SK-N-SH (cell line): Measurements from ENCODE around the gene ATP6V0A1. TPM values are rescaled to one million over a fixed set of nuclear protein-coding genes. Genes with fewer than 3 reads are reported as not detected.

ENCODE experiments used
- CTCF ChIA-PET: fragments of 300-600, 350-600 bp; formaldehyde crosslinking; extraction: SDS; loops from one replicate; lab custom pipeline; 2021; lab: Yijun Ruan, JAX
- POLR2A ChIA-PET: fragments of 350-600 bp; sonication (Branson Sonifier 250); formaldehyde crosslinking; extraction: SDS; loops from one replicate; lab custom pipeline; 2020; ENCODE audit warnings: antibody characterized with exemption, inconsistent platforms; lab: Yijun Ruan, JAX
- DNase-seq: peaks from one replicate; pipeline ENCODE4 v3.0.0; 2012
- H2AFZ ChIP-seq: fragments of 200-600 bp; sonication (generic); 2 replicates; pipeline ENCODE4 v1.8.1; 2016; ENCODE audit warnings: antibody characterized with exemption, mild to moderate bottlenecking, low read depth
- H3F3A ChIP-seq: fragments of 200-600 bp; sonication (generic); replicated peaks from 2 replicates; pipeline ENCODE3; 2016; ENCODE audit warnings: antibody characterized with exemption, mild to moderate bottlenecking; ENCODE audit not compliant: insufficient read depth
- H3K27ac ChIP-seq, 2 experiments: fragments of 200-500 bp in 1 of 2; fragments of 200-600 bp in 1 of 2; sonication (Bioruptor generic) in 1 of 2; sonication (generic), shearing (Covaris generic) in 1 of 2; 2 replicates each; pipeline versions ENCODE4 v1.5.1 to v1.6.1; 2014 to 2016; ENCODE audit warnings: low read depth in 2 of 2, inconsistent platforms in 1 of 2, low read length in 1 of 2, mild to moderate bottlenecking in 1 of 2, mixed read lengths in 1 of 2
- H3K27me3 ChIP-seq: fragments of 200-600 bp; sonication (generic), shearing (Covaris generic); 2 replicates; pipeline ENCODE4 v1.6.1; 2016; ENCODE audit warnings: mixed run types; ENCODE audit not compliant: insufficient read depth
- H3K36me3 ChIP-seq, 2 experiments: fragments of 200-500 bp in 1 of 2; fragments of 200-600 bp in 1 of 2; sonication (Bioruptor generic) in 1 of 2; sonication (generic) in 1 of 2; replicated peaks in 1 of 2; 2 replicates each; pipeline versions ENCODE3 to v1.5.1; 2014 to 2016; ENCODE audit warnings: low read length in 1 of 2, mild to moderate bottlenecking in 1 of 2; ENCODE audit not compliant: insufficient read depth in 2 of 2, control insufficient read depth in 1 of 2
- H3K4me1 ChIP-seq, 2 experiments: fragments of 200-500 bp in 1 of 2; fragments of 200-600 bp in 1 of 2; sonication (Bioruptor generic) in 1 of 2; sonication (generic), shearing (Covaris generic) in 1 of 2; 2 replicates each; pipeline versions ENCODE4 v1.5.1 to v1.6.1; 2014 to 2016; ENCODE audit warnings: low read depth in 1 of 2, low read length in 1 of 2, mixed run types in 1 of 2; ENCODE audit not compliant: insufficient read depth in 2 of 2, control insufficient read depth in 1 of 2
- H3K4me2 ChIP-seq: fragments of 200-600 bp; sonication (generic), shearing (Covaris generic); 2 replicates; pipeline ENCODE4 v1.6.1; 2017; ENCODE audit warnings: mixed run types
- H3K4me3 ChIP-seq, 2 experiments: fragments of 200-500 bp in 1 of 2; fragments of 200-600 bp in 1 of 2; sonication (Bioruptor generic) in 1 of 2; sonication (generic), shearing (Covaris generic) in 1 of 2; 2 replicates each; pipeline versions ENCODE4 v1.5.1 to v1.8.1; 2014 to 2016; ENCODE audit warnings: low read depth in 2 of 2, inconsistent platforms in 1 of 2, low read length in 1 of 2, mild to moderate bottlenecking in 1 of 2, mixed read lengths in 1 of 2, moderate library complexity in 1 of 2
- H3K79me2 ChIP-seq: fragments of 200-600 bp; sonication (generic); 2 replicates; pipeline ENCODE4 v1.8.1; 2017; ENCODE audit warnings: mild to moderate bottlenecking; ENCODE audit not compliant: insufficient read depth
- H3K9ac ChIP-seq: fragments of 200-600 bp; sonication (generic); 2 replicates; pipeline ENCODE4 v1.6.1; 2017; ENCODE audit warnings: mixed run types
- H3K9me2 ChIP-seq: fragments of 200-600 bp; sonication (generic); 2 replicates; pipeline ENCODE4 v1.6.1; 2017; ENCODE audit warnings: mixed run types
- H3K9me3 ChIP-seq: fragments of 200-600 bp; sonication (generic); 2 replicates; pipeline ENCODE4 v1.6.1; 2017; ENCODE audit warnings: mixed run types, mild to moderate bottlenecking, moderate library complexity
- H4K20me1 ChIP-seq: fragments of 200-600 bp; sonication (generic); 2 replicates; pipeline ENCODE4 v1.6.1; 2017; ENCODE audit warnings: mild to moderate bottlenecking, mixed run types; ENCODE audit not compliant: insufficient read depth
- CHD2 ChIP-seq: fragments of 150-350 bp; IDR thresholded peaks from 2 replicates; pipeline ENCODE4 v1.6.1; 2018; ENCODE audit warnings: low read length; ENCODE audit not compliant: partially characterized antibody
- ELF1 ChIP-seq: IDR thresholded peaks from 2 replicates; pipeline ENCODE4 v1.4.0; 2012
- EP300 ChIP-seq, 2 experiments: IDR thresholded peaks; 2 replicates each; pipeline versions ENCODE4 v1.4.0 to v1.6.1; 2012; ENCODE audit warnings: borderline replicate concordance in 1 of 2, low read depth in 1 of 2, low read length in 1 of 2
- FOXJ3 ChIP-seq: sonication (generic); formaldehyde crosslinking; IDR thresholded peaks from 2 replicates; pipeline ENCODE4 v1.5.1; 2020; ENCODE audit warnings: mild to moderate bottlenecking, missing genetic modification reagents
- FOXM1 ChIP-seq: IDR thresholded peaks from 2 replicates; pipeline ENCODE4 v1.4.0; 2012; ENCODE audit warnings: low read depth, mild to moderate bottlenecking
- GATA2 ChIP-seq: sonication (generic); formaldehyde crosslinking; IDR thresholded peaks from 2 replicates; pipeline ENCODE4 v1.5.0; 2020; ENCODE audit warnings: mild to moderate bottlenecking, missing genetic modification reagents
- NFIC ChIP-seq: IDR thresholded peaks from 2 replicates; pipeline ENCODE4 v1.4.0; 2012; ENCODE audit warnings: borderline replicate concordance
- POLR2AphosphoS5 ChIP-seq: IDR thresholded peaks from 2 replicates; pipeline ENCODE4 v1.6.1; 2012; ENCODE audit warnings: low read depth, low read length
- RXRA ChIP-seq: IDR thresholded peaks from 2 replicates; pipeline ENCODE4 v1.4.0; 2012; ENCODE audit warnings: low read depth, mild to moderate bottlenecking, borderline replicate concordance
- SIN3A ChIP-seq: IDR thresholded peaks from 2 replicates; pipeline ENCODE4 v1.6.1; 2012; ENCODE audit warnings: low read depth, mild to moderate bottlenecking, low read length, moderate library complexity, borderline replicate concordance
- YY1 ChIP-seq: IDR thresholded peaks from 2 replicates; pipeline ENCODE4 v1.4.0; 2012; ENCODE audit warnings: low read depth, mild to moderate bottlenecking
- WGBS: methylation state at CpG from one replicate; pipeline ENCODE4 v1.1.6; 2017; ENCODE audit warnings: low lambda C conversion rate; 5-methylcytosine and 5-hydroxymethylcytosine counted together
- polyA plus RNA-seq, 3 experiments: library from polyadenylated mRNA; depleted of rRNA; stranded (reverse); fragments of >200 nt; gene quantifications; 2 replicates each; pipeline ENCODE4 v1.2.3, GENCODE V29; 2012
- TF ChIP-seq, protein P1 (sequence below): IDR thresholded peaks from 2 replicates; pipeline ENCODE4 v1.6.1; 2012; ENCODE audit warnings: mild to moderate bottlenecking, low read depth, low read length, moderate library complexity
- TF ChIP-seq, protein P2 (sequence below): IDR thresholded peaks from 2 replicates; pipeline ENCODE4 v1.4.0; 2012; ENCODE audit warnings: low read depth
- TF ChIP-seq, protein P3 (sequence below): IDR thresholded peaks from 2 replicates; pipeline ENCODE4 v1.4.0; 2012; ENCODE audit warnings: low read depth, borderline replicate concordance
- TF ChIP-seq, protein P4 (sequence below): fragments of 150-350 bp; IDR thresholded peaks from 2 replicates; pipeline ENCODE4 v1.6.1; 2016; ENCODE audit warnings: mild to moderate bottlenecking, low read depth, low read length

The ATP6V0A1 gene
- polyA plus RNA-seq, 1 of the 3 experiments (the other 2 are of a cell fraction), result 31.7 TPM

DNA sequence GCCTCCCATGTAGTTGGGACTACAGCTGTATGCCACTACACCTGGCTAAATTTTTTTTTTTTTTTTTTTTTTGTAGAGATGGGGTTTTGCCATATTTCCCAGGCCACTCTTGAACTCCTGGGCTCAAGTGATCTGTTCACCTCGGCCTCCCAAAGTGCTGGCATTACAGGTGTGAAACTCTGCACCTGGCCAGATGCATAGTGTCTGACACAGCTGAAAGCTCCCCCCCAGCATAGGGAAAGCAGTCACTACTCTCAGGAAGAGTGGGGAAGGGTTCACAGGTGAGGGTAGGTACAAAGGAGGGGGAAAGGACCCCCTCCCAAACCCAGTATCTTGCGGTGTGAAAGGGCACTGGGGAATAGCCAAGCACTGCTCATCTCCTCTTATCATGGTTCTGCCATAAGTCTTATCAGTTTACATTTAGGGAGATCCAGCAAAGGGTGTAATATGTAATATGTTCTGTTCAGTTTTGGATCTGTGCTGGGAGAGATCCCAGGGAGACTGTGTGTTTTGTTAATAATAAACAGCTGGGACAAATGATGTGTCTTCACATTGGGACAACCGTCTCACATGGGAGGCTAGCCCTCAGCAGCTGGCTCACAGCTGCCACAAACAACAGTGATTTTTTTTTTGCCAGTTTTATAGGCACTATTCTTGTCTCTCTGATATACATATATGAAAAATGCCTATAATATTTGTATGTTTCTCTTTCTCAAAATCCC is 28.8 kb upstream of the ATP6V0A1 start:
- no peak for DNase-seq
- no peaks in the 10 kb centered on the region for H3K36me3 ChIP-seq
- TF ChIP-seq GATA2 (CRISPR knock-in tag) (peak; percentile 38; the same call in 1 of the 2 replicates), ELF1 (no peak)
- no peaks in the 10 kb centered on the region for H3K9me3 ChIP-seq
- POLR2A ChIA-PET, result interaction anchor here (0.6 kb wide), 1 partner anchor 33 kb away, joined by 4 read pairs; no protein-coding TSS in a partner anchor
- peaks cover 25% of the 10 kb centered on the region for H3F3A ChIP-seq
- WGBS, result 69% methylated on average over 3 of the region's 3 CpGs
- no peak overlapping the region for H2AFZ ChIP-seq
- no peaks in the 10 kb centered on the region for H3K27me3 ChIP-seq
- H3K4me1 ChIP-seq, result peaks cover 0 to 4% of the 10 kb centered on the region in 2 experiments; a peak in 1 of 4 replicates
- CTCF ChIA-PET, result interaction anchor here (0.6 to 2.3 kb wide), 3 partner anchors 7 to 108 kb away, joined by 3 to 11 read pairs (median 3); no protein-coding TSS in a partner anchor
- no peak overlapping the region for H3K4me3 ChIP-seq
- no peaks in the 10 kb centered on the region; the same call in 1 of the 2 replicates for H3K79me2 ChIP-seq
- no peaks in the 10 kb centered on the region for H3K9me2 ChIP-seq
- no peak overlapping the region for H3K27ac ChIP-seq
- no peak overlapping the region for H3K9ac ChIP-seq
- H3K4me2 ChIP-seq, result no peak overlapping the region
- H4K20me1 ChIP-seq, result no peaks in the 10 kb centered on the region

DNA sequence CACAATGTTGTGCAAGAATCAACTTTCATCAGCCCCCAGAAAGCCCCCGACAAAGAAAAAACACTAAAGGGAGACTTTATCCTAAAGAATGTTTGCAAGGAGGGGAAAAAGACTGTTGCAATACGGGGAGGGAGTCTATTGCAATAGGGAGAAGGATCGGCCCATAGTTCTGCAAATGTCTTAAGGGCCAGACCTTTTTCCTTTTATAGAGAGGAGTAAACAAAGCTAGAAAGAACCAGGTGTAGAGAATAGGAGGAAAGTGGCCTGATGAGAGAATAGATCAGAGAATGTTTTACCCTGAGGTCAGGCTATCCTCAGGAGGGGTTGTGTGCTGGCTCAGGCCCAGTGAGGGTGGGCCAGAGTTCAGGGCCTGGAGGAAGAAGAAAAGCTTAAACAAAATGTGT is 26.9 kb upstream of the ATP6V0A1 start:
- no peaks in the 10 kb centered on the region for H3K9me2 ChIP-seq
- DNase-seq, result no peak
- ChIA-PET CTCF (interaction anchor here (0.8 to 2.2 kb wide), 5 partner anchors 9 to 109 kb away, joined by 3 to 7 read pairs (median 3); partner anchors contain the start of gene CAVIN1), POLR2A (no interaction called here)
- no peak overlapping the region for H3K9ac ChIP-seq
- H3K27ac ChIP-seq, result no peak overlapping the region
- H3K4me1 ChIP-seq, result 0 out of 4 replicates have a peak, but pooled peaks cover 0 to 9% of the 10 kb centered on the region in 2 experiments
- H3K4me2 ChIP-seq, result no peak overlapping the region
- no peak overlapping the region for H3K4me3 ChIP-seq
- H2AFZ ChIP-seq, result no peak overlapping the region
- no peaks in the 10 kb centered on the region for H3K36me3 ChIP-seq
- H3F3A ChIP-seq, result peaks cover 27% of the 10 kb centered on the region
- TF ChIP-seq, protein P1, sequence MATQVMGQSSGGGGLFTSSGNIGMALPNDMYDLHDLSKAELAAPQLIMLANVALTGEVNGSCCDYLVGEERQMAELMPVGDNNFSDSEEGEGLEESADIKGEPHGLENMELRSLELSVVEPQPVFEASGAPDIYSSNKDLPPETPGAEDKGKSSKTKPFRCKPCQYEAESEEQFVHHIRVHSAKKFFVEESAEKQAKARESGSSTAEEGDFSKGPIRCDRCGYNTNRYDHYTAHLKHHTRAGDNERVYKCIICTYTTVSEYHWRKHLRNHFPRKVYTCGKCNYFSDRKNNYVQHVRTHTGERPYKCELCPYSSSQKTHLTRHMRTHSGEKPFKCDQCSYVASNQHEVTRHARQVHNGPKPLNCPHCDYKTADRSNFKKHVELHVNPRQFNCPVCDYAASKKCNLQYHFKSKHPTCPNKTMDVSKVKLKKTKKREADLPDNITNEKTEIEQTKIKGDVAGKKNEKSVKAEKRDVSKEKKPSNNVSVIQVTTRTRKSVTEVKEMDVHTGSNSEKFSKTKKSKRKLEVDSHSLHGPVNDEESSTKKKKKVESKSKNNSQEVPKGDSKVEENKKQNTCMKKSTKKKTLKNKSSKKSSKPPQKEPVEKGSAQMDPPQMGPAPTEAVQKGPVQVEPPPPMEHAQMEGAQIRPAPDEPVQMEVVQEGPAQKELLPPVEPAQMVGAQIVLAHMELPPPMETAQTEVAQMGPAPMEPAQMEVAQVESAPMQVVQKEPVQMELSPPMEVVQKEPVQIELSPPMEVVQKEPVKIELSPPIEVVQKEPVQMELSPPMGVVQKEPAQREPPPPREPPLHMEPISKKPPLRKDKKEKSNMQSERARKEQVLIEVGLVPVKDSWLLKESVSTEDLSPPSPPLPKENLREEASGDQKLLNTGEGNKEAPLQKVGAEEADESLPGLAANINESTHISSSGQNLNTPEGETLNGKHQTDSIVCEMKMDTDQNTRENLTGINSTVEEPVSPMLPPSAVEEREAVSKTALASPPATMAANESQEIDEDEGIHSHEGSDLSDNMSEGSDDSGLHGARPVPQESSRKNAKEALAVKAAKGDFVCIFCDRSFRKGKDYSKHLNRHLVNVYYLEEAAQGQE, result no peak
- no peak for TF ChIP-seq EP300 (IDR thresholded peaks at IDR 0.05; ENCODE audit: borderline replicate concordance in 1 of 2, low read depth in 1 of 2, low read length in 1 of 2)
- TF ChIP-seq FOXJ3 (CRISPR knock-in tag), result no peak
- TF ChIP-seq, protein P2, sequence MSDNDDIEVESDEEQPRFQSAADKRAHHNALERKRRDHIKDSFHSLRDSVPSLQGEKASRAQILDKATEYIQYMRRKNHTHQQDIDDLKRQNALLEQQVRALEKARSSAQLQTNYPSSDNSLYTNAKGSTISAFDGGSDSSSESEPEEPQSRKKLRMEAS, result no peak
- no peak for TF ChIP-seq YY1
- no peak for TF ChIP-seq SIN3A
- no peak for TF ChIP-seq FOXM1
- no peak for TF ChIP-seq POLR2AphosphoS5
- TF ChIP-seq, protein P3, sequence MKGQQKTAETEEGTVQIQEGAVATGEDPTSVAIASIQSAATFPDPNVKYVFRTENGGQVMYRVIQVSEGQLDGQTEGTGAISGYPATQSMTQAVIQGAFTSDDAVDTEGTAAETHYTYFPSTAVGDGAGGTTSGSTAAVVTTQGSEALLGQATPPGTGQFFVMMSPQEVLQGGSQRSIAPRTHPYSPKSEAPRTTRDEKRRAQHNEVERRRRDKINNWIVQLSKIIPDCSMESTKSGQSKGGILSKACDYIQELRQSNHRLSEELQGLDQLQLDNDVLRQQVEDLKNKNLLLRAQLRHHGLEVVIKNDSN, result no peak
- TF ChIP-seq RXRA, result no peak
- TF ChIP-seq, protein P4, sequence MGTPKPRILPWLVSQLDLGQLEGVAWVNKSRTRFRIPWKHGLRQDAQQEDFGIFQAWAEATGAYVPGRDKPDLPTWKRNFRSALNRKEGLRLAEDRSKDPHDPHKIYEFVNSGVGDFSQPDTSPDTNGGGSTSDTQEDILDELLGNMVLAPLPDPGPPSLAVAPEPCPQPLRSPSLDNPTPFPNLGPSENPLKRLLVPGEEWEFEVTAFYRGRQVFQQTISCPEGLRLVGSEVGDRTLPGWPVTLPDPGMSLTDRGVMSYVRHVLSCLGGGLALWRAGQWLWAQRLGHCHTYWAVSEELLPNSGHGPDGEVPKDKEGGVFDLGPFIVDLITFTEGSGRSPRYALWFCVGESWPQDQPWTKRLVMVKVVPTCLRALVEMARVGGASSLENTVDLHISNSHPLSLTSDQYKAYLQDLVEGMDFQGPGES, result no peak
- no peak for TF ChIP-seq CHD2
- TF ChIP-seq GATA2 (CRISPR knock-in tag), result no peak
- no peak for TF ChIP-seq NFIC
- no peak for TF ChIP-seq ELF1
- no peaks in the 10 kb centered on the region for H3K27me3 ChIP-seq
- H4K20me1 ChIP-seq, result no peaks in the 10 kb centered on the region
- no peaks in the 10 kb centered on the region; the same call in 1 of the 2 replicates for H3K79me2 ChIP-seq
- 66% methylated on average over 3 of the region's 3 CpGs for WGBS
- H3K9me3 ChIP-seq, result no peaks in the 10 kb centered on the region
